ENCODE data around the gene CUL1. TPM values are rescaled to one million over a fixed set of nuclear protein-coding genes. Genes with fewer than 3 reads are reported as not detected.

CUL1 gene
- total RNA-seq = 10 to 100 TPM; 53.9 to 72.8 (median 65.3) TPM
- 10 to 100 TPM; 24.0 to 28.7 (median 27.7) TPM for polyA plus RNA-seq

- H3K36me3 ChIP-seq = no peaks in the 10 kb centered on the region
- 0 to 1% methylated on average over 84 of the region's 84 CpGs for WGBS, 2 donors
- H3K27me3 ChIP-seq = no peaks in the 10 kb centered on the region
- H3K4me1 ChIP-seq = peaks cover 0 to 42% (median 34%) of the 10 kb centered on the region in 4 donors
- no peak for TF ChIP-seq CTCF (IDR thresholded peaks at IDR 0.05)
- no peak for TF ChIP-seq EP300 (IDR thresholded peaks at IDR 0.05)
- TF ChIP-seq POLR2AphosphoS5 (IDR thresholded peaks at IDR 0.05) = peak in 3 of 4 donors; percentile 73 to 97 (median 95)
- TF ChIP-seq POLR2A (IDR thresholded peaks at IDR 0.05) = peak; percentile 39 to 80
- intact Hi-C loops (cut with DNase I) = loop anchor here (2.0 to 5.0 kb wide), 6 partner anchors 74 to 330 kb away; partner anchors contain the start of genes EZH2 and PDIA4
- peak within 1 kb of the TSS; percentile 96 to 98 (median 96) for H3K27ac ChIP-seq
- peak; percentile 93 for DNase-seq
- H3K9me3 ChIP-seq = no peaks in the 10 kb centered on the region
- peak within 1 kb of the TSS; percentile 60 to 95 (median 80) for H3K4me3 ChIP-seq
Observed at GRCh38 chr7:148698397-148699023, at the start of gene CUL1. TSS of gene CUL1 (plus strand) at chr7:148698903. CDS start at chr7:148730123, 31,220 bp downstream.

- 76 to 86% methylated on average over 4 of the region's 4 CpGs for WGBS, 2 donors
Observed at GRCh38 chr7:148650232-148650858, 48.4 kb upstream of the CUL1 start.

GRCh38 chr7:148652773-148653172 lies 45.9 kb upstream of the CUL1 start:
- DNase-seq = no peak
- H3K27ac ChIP-seq = no peak overlapping the region
- H3K27me3 ChIP-seq = no peaks in the 10 kb centered on the region
- H3K36me3 ChIP-seq = no peaks in the 10 kb centered on the region
- intact Hi-C loops (cut with DNase I) = no loop called here
- H3K9me3 ChIP-seq = no peaks in the 10 kb centered on the region
- H3K4me1 ChIP-seq = no peaks in the 10 kb centered on the region
- no peak for TF ChIP-seq CTCF (IDR thresholded peaks at IDR 0.05)
- TF ChIP-seq EP300 (IDR thresholded peaks at IDR 0.05) = no peak
- TF ChIP-seq POLR2AphosphoS5 (IDR thresholded peaks at IDR 0.05) = no peak
- TF ChIP-seq POLR2A (IDR thresholded peaks at IDR 0.05) = no peak
- no peak overlapping the region for H3K4me3 ChIP-seq

More at GRCh38 chr7:148650232-148650858, 48.4 kb upstream of the CUL1 start:
- DNase-seq = no peak
- no peak overlapping the region for H3K4me3 ChIP-seq
- intact Hi-C loops (cut with DNase I) = no loop called here
- H3K4me1 ChIP-seq = no peaks in the 10 kb centered on the region
- no peaks in the 10 kb centered on the region for H3K27me3 ChIP-seq
- H3K9me3 ChIP-seq = no peaks in the 10 kb centered on the region
- H3K36me3 ChIP-seq = no peaks in the 10 kb centered on the region
- H3K27ac ChIP-seq = no peak overlapping the region
- TF ChIP-seq EP300 (IDR thresholded peaks at IDR 0.05) (no peak), CTCF (IDR thresholded peaks at IDR 0.05) (no peak), POLR2A (IDR thresholded peaks at IDR 0.05) (no peak), POLR2AphosphoS5 (IDR thresholded peaks at IDR 0.05) (no peak)

GRCh38 chr7:148657929-148658328 lies 40.8 kb upstream of the CUL1 start:
- no peaks in the 10 kb centered on the region for H3K36me3 ChIP-seq
- no peaks in the 10 kb centered on the region for H3K4me1 ChIP-seq
- 83 to 91% methylated on average over 4 of the region's 4 CpGs for WGBS, 2 donors
- no peak overlapping the region for H3K27ac ChIP-seq
- no peaks in the 10 kb centered on the region for H3K9me3 ChIP-seq
- H3K4me3 ChIP-seq = no peak overlapping the region
- intact Hi-C loops (cut with DNase I) = no loop called here
- no peak for DNase-seq
- no peak for TF ChIP-seq POLR2A (IDR thresholded peaks at IDR 0.05)
- TF ChIP-seq EP300 (IDR thresholded peaks at IDR 0.05) = no peak
- no peak for TF ChIP-seq CTCF (IDR thresholded peaks at IDR 0.05)
- TF ChIP-seq POLR2AphosphoS5 (IDR thresholded peaks at IDR 0.05) = no peak
- H3K27me3 ChIP-seq = no peaks in the 10 kb centered on the region

Measured in sigmoid colon (tissue), 7 donors.